ENCODE measurements around the gene MB21D2.

MB21D2 gene

DNA sequence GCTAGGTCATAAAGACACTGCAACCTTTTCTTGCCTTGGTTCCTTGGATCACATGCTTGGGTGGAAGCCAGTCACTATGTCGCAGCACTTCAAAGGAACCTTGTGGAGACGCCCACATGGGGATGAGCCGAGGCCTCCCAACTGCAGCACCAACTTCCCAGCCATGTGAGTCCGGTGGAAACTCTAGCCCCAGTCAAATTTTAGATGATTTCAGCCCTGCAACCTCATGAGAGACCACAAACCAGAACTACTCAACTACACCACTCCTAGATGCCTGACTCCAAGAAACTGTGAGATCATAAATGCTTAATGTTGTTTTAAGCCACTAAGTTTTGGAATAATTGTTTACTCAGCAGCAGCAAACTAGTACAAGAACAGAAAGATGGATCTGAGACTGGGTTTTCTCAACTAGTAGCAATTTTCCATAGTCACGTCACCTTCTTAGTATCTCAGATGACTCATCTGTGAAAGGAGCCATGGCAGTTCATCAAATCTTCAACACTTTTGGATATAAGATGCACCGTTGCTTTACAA, 86.5 kb downstream of the MB21D2 start:
- Histone ChIP-seq H3K9ac (ENCODE audit: low read depth, low read length) (no peak overlapping the region), H3K9me3 (ENCODE audit: control insufficient read depth, insufficient read depth, low read length) (no peaks in the 10 kb centered on the region), H3K27me3 (ENCODE audit: control insufficient read depth, insufficient read depth, low read length) (no peaks in the 10 kb centered on the region), H3K4me1 (ENCODE audit: control insufficient read depth, insufficient read depth, low read length) (peaks cover 10% of the 10 kb centered on the region; the same call in 1 of the 2 replicates), H3K4me3 (ENCODE audit: low read depth, low read length) (no peak overlapping the region), H3K36me3 (ENCODE audit: control insufficient read depth, insufficient read depth, low read length) (no peaks in the 10 kb centered on the region), H3K27ac (ENCODE audit: low read depth, low read length) (no peak overlapping the region)

DNA sequence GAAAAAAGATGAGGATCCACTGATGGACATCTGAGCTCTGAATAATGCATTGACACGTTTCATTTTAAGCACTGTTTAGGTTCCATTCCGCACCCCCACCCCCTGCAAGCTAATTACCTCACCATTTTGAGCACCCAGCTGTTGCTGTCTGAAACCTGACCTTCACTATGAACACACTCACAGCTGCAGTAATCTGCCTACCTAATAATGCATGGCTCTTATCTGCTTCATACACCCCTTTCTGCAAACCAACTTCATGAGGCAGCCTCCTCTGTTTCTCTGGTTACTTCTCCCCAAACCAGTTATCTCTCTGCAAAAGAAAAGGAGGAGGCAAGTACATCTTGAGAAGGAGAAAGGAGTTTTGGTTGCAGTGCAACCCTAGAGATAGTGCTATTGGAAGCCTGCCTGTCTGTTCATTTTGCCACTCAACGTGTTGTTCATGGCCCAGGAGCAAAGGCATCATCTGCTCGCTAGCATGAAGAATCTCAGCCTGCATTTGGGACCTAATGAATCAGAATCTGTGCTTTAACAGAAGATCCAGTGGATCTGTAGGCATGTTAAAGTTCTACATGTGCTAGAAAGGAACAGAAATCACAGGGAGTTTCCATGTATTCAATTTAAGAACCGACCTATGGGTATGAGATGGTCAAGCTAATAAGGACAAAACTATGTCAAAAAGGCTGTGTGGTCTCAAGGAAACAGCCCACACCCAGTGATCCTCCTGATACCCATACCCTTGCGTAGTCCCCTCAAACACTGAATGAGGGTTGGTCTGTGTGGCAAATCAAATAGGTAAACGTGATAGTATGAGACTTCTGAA, 87.2 kb downstream of the MB21D2 start:
- H3K4me3 ChIP-seq (ENCODE audit: low read depth, low read length), result no peak overlapping the region
- peaks cover 13% of the 10 kb centered on the region; the same call in 1 of the 2 replicates for H3K4me1 ChIP-seq (ENCODE audit: control insufficient read depth, insufficient read depth, low read length)
- no peaks in the 10 kb centered on the region for H3K9me3 ChIP-seq (ENCODE audit: control insufficient read depth, insufficient read depth, low read length)
- H3K27me3 ChIP-seq (ENCODE audit: control insufficient read depth, insufficient read depth, low read length), result no peaks in the 10 kb centered on the region
- H3K36me3 ChIP-seq (ENCODE audit: control insufficient read depth, insufficient read depth, low read length), result no peaks in the 10 kb centered on the region
- no peak overlapping the region for H3K27ac ChIP-seq (ENCODE audit: low read depth, low read length)
- no peak overlapping the region for H3K9ac ChIP-seq (ENCODE audit: low read depth, low read length)

DNA sequence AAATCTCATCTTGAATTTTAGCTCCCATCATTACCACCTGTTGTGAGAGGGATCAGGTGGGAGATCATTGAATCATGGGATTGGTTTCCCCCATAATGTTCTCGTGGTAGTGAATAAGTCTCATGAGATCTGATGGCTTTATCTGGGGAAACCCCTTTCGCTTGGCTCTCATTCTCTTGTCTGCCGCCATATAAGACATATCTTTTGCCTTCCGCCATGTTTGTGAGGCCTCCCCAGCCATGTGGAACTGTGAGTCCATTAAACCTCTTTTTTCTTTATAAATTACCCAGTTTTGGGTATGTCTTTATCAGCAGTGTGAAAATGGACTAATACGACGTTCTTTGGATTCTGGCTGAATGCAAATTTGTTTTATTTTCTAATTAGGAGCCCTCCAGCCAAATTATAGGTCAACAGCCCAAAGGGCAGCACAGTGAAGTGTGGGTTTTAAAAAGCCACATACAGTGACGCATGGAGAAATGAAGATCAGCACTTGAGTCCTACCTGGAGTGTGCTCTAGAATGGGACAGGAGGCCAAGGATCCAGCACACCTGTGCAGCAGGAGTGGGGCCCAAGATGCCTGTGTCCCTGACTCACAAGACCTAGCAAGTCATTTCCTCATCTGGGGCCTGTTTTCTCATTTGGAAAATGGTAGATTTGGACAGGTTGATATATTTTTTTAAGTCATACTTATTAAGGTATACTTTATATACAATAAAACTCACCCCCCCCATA, 89.6 kb downstream of the MB21D2 start:
- H3K27ac ChIP-seq (ENCODE audit: low read depth, low read length), result no peak overlapping the region
- no peak overlapping the region for H3K4me3 ChIP-seq (ENCODE audit: low read depth, low read length)
- no peaks in the 10 kb centered on the region; the same call in 1 of the 2 replicates for H3K36me3 ChIP-seq (ENCODE audit: control insufficient read depth, insufficient read depth, low read length)
- H3K9ac ChIP-seq (ENCODE audit: low read depth, low read length), result no peak overlapping the region
- 0 out of 2 replicates have a peak, but pooled peaks cover 4% of the 10 kb centered on the region for H3K4me1 ChIP-seq (ENCODE audit: control insufficient read depth, insufficient read depth, low read length)
- H3K9me3 ChIP-seq (ENCODE audit: control insufficient read depth, insufficient read depth, low read length), result no peaks in the 10 kb centered on the region
- no peaks in the 10 kb centered on the region for H3K27me3 ChIP-seq (ENCODE audit: control insufficient read depth, insufficient read depth, low read length)

DNA sequence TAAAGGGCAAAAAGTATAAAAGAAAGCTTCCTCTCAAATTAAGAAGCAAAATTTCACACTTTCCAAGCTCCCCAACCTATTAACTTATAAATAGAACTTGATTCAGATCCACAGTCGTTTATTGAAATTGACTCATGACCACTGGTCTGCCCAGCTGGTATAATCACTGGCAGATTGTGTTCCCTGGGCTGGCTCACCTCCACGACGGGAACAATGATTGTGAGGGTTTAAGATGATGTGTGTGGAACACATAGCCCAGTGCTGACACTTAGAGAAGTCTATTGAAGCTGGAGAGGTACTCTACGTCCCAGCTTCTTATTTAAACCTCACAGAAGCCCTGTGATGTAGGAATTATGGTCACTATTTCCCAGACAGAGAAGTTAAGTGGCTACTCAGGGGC, 90.4 kb downstream of the MB21D2 start:
- H3K9me3 ChIP-seq (ENCODE audit: control insufficient read depth, insufficient read depth, low read length), result no peaks in the 10 kb centered on the region
- H3K9ac ChIP-seq (ENCODE audit: low read depth, low read length), result no peak overlapping the region
- no peak overlapping the region for H3K4me3 ChIP-seq (ENCODE audit: low read depth, low read length)
- no peaks in the 10 kb centered on the region for H3K27me3 ChIP-seq (ENCODE audit: control insufficient read depth, insufficient read depth, low read length)
- H3K27ac ChIP-seq (ENCODE audit: low read depth, low read length), result no peak overlapping the region
- no peaks in the 10 kb centered on the region; the same call in 1 of the 2 replicates for H3K36me3 ChIP-seq (ENCODE audit: control insufficient read depth, insufficient read depth, low read length)
- 0 out of 2 replicates have a peak, but pooled peaks cover 4% of the 10 kb centered on the region for H3K4me1 ChIP-seq (ENCODE audit: control insufficient read depth, insufficient read depth, low read length)

DNA sequence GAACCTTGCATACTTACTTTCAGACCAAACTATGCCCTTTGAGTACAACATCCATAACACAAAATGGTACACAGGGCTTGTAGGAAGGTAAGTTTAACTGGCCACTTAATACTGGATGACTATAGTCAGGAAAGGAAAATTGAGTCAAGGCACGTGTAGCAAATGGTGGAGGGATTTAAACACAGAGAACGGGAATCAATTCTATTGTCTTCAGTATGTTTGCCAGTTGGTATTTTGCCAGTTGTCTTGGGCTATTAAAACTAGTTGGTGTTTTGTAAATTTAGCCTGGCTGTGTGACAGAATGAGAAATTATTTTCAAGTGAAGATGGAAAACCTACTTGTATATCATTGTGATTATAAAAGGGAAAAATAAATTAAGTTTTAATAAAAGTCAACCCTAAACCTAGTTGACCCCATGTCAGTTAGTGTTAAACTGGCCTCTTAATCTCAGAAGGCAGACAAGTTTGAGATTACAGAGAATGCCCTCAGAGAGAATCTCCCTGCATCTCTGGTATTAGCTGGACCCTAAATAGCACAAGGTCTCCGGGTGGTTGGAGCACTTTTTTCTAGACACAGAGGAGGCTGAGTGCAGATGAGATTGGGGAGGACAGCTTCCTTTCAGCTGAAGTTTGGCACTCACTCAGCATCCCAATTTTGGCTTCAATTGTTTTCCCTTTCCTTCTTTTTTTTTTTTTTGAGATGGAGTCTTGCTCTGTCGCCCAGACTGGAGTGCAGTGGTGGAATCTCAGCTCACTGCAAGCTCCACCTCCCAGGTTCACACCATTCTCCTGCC, 91.2 kb downstream of the MB21D2 start:
- H3K4me1 ChIP-seq (ENCODE audit: control insufficient read depth, insufficient read depth, low read length), result 0 out of 2 replicates have a peak, but pooled peaks cover 4% of the 10 kb centered on the region
- no peaks in the 10 kb centered on the region; the same call in 1 of the 2 replicates for H3K36me3 ChIP-seq (ENCODE audit: control insufficient read depth, insufficient read depth, low read length)
- H3K4me3 ChIP-seq (ENCODE audit: low read depth, low read length), result no peak overlapping the region
- no peaks in the 10 kb centered on the region for H3K27me3 ChIP-seq (ENCODE audit: control insufficient read depth, insufficient read depth, low read length)
- no peak overlapping the region for H3K9ac ChIP-seq (ENCODE audit: low read depth, low read length)
- no peaks in the 10 kb centered on the region for H3K9me3 ChIP-seq (ENCODE audit: control insufficient read depth, insufficient read depth, low read length)
- no peak overlapping the region for H3K27ac ChIP-seq (ENCODE audit: low read depth, low read length)

DNA sequence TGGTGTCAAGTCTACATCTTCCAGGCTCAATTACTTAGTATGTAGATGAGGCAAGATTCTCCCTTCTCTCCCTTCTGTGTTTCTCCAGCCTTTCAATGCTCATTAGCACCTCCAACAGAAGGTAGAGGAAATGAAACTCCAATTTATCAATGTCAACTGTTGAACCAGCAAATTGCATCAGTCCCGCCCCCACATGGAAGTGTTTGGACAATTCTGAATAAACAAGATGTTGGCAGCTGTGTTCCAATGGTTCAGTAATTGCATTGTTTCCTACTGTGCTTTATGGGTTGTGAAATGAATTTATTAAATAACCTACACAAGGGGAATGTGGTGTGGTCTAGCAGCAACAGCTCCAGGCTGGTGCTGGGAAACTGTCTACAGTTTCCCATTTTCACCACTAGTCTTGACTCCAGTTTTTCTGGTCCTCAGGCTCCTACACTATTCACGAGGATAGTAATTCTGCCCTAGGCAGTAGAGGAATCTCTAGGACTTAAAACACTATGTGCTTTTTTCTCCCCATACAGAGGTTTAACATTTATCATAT, 91.9 kb downstream of the MB21D2 start:
- H3K4me1 ChIP-seq (ENCODE audit: control insufficient read depth, insufficient read depth, low read length), result 0 out of 2 replicates have a peak, but pooled peaks cover 4% of the 10 kb centered on the region
- no peaks in the 10 kb centered on the region; the same call in 1 of the 2 replicates for H3K36me3 ChIP-seq (ENCODE audit: control insufficient read depth, insufficient read depth, low read length)
- no peak overlapping the region for H3K27ac ChIP-seq (ENCODE audit: low read depth, low read length)
- H3K9me3 ChIP-seq (ENCODE audit: control insufficient read depth, insufficient read depth, low read length), result no peaks in the 10 kb centered on the region
- no peak overlapping the region for H3K4me3 ChIP-seq (ENCODE audit: low read depth, low read length)
- H3K27me3 ChIP-seq (ENCODE audit: control insufficient read depth, insufficient read depth, low read length), result no peaks in the 10 kb centered on the region
- H3K9ac ChIP-seq (ENCODE audit: low read depth, low read length), result no peak overlapping the region

DNA sequence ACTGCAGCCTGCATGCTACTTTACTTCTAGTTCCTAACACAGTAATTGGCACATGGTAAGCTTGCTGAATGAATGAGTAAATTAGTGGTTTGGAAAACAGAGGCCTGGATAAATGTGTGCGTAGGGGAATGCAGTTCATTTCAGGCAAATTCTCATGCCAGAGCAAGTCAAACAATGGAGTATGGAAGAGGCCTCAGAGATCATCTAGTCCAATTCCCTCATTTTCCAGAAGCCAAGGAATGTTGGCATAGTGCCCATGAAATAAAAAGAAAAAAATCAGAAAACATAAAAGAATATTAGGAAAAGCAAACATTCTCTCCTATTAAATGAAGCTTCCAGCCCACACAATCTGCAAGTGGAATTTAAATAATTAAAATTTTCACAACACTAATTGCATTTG, 92.4 kb downstream of the MB21D2 start:
- no peaks in the 10 kb centered on the region for H3K27me3 ChIP-seq (ENCODE audit: control insufficient read depth, insufficient read depth, low read length)
- H3K27ac ChIP-seq (ENCODE audit: low read depth, low read length), result no peak overlapping the region

DNA sequence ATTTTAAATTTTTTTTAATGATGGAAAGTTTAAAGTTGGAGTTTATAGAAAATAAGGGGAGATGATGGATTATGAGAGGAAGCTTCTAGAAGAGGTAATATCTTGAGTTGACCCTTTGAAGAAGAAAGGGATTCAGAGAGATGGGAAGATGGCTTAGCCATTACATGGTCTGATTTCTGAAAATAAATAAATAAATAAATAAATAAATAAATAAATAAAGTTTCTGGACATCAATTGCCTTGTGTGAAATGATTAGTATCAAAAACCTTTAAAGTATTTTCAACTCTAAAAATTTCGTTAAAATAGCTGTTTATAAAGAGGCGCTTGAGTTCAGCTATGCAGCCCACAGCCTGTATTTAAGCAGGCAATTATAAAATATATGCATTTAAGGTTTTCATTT, 93.3 kb downstream of the MB21D2 start:
- no peaks in the 10 kb centered on the region for H3K9me3 ChIP-seq (ENCODE audit: control insufficient read depth, insufficient read depth, low read length)

More for the DNA sequence above, 92.4 kb downstream of the MB21D2 start:
- Histone ChIP-seq H3K9me3 (ENCODE audit: control insufficient read depth, insufficient read depth, low read length) (no peaks in the 10 kb centered on the region), H3K4me3 (ENCODE audit: low read depth, low read length) (no peak overlapping the region), H3K4me1 (ENCODE audit: control insufficient read depth, insufficient read depth, low read length) (0 out of 2 replicates have a peak, but pooled peaks cover 4% of the 10 kb centered on the region), H3K9ac (ENCODE audit: low read depth, low read length) (no peak overlapping the region), H3K36me3 (ENCODE audit: control insufficient read depth, insufficient read depth, low read length) (no peaks in the 10 kb centered on the region; the same call in 1 of the 2 replicates)

DNA sequence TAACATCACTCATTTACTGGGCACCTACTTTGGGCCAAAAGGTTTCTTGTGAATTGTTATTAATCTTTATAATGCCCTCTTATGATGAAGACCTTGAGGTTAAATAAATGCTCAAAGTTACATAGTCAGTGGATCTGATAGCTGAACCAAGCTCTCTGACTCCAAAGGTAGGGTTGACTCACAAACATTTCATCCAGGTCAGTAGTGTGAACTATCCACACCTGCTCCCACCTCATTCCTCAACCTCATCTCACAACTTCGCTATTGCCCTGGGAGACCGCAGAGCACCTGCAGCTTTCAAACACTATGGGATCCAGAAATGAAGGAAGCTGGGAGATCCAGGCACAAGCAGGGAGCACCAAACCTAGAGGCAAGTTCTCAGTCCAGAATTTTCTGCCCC, 96.5 kb downstream of the MB21D2 start:
- H3K4me1 ChIP-seq (ENCODE audit: control insufficient read depth, insufficient read depth, low read length), result peaks cover 37% of the 10 kb centered on the region
- no peak overlapping the region for H3K9ac ChIP-seq (ENCODE audit: low read depth, low read length)
- no peaks in the 10 kb centered on the region for H3K9me3 ChIP-seq (ENCODE audit: control insufficient read depth, insufficient read depth, low read length)
- H3K27ac ChIP-seq (ENCODE audit: low read depth, low read length), result no peak overlapping the region
- no peaks in the 10 kb centered on the region for H3K27me3 ChIP-seq (ENCODE audit: control insufficient read depth, insufficient read depth, low read length)
- H3K36me3 ChIP-seq (ENCODE audit: control insufficient read depth, insufficient read depth, low read length), result no peaks in the 10 kb centered on the region; the same call in 1 of the 2 replicates
- H3K4me3 ChIP-seq (ENCODE audit: low read depth, low read length), result no peak overlapping the region

More for the DNA sequence above, 93.3 kb downstream of the MB21D2 start:
- Histone ChIP-seq H3K36me3 (ENCODE audit: control insufficient read depth, insufficient read depth, low read length) (no peaks in the 10 kb centered on the region; the same call in 1 of the 2 replicates), H3K4me3 (ENCODE audit: low read depth, low read length) (no peak overlapping the region), H3K4me1 (ENCODE audit: control insufficient read depth, insufficient read depth, low read length) (peaks cover 11% of the 10 kb centered on the region), H3K9ac (ENCODE audit: low read depth, low read length) (no peak overlapping the region), H3K27me3 (ENCODE audit: control insufficient read depth, insufficient read depth, low read length) (no peaks in the 10 kb centered on the region), H3K27ac (ENCODE audit: low read depth, low read length) (no peak overlapping the region)

DNA sequence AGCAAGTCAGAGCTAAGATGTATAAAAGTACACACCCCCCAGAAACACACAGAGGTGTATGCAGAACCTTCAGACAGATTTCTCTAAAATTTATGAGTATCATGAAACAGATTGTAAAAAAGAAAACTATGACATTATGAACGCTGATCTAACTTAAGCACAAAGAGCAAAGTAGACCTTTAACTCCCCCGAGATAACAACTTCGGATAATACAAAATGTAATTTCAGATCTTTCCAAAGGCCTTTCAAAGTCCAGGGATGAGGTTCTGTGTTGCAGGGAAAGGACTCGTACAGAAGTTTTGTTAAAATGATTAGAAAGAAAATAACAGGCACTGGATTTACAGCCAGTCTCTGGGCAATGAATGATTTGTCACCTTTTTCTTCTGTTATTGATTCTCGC, 97.5 kb downstream of the MB21D2 start:
- H3K27me3 ChIP-seq (ENCODE audit: control insufficient read depth, insufficient read depth, low read length), result no peaks in the 10 kb centered on the region
- no peak overlapping the region for H3K27ac ChIP-seq (ENCODE audit: low read depth, low read length)
- peaks cover 33% of the 10 kb centered on the region for H3K4me1 ChIP-seq (ENCODE audit: control insufficient read depth, insufficient read depth, low read length)
- no peaks in the 10 kb centered on the region for H3K9me3 ChIP-seq (ENCODE audit: control insufficient read depth, insufficient read depth, low read length)
- no peak overlapping the region for H3K4me3 ChIP-seq (ENCODE audit: low read depth, low read length)
- H3K36me3 ChIP-seq (ENCODE audit: control insufficient read depth, insufficient read depth, low read length), result no peaks in the 10 kb centered on the region; the same call in 1 of the 2 replicates
- H3K9ac ChIP-seq (ENCODE audit: low read depth, low read length), result no peak overlapping the region

Measured in HUES48 (cell line).